ENCODE results near the gene KIF20B.

- no peak for TF ChIP-seq CTCF (conservative IDR thresholded peaks at IDR 0.05 in 1 of 2, IDR thresholded peaks at IDR 0.05 in 1 of 2; ENCODE audit: extremely low read depth in 1 of 2, insufficient read depth in 1 of 2, low read depth in 1 of 2, low read length in 2 of 2)
- no peak for TF ChIP-seq EZH2 (IDR thresholded peaks at IDR 0.05; ENCODE audit: borderline replicate concordance, low read length)
Observed at GRCh38 chr10:89653410-89653869, 48.0 kb upstream of the KIF20B start.

Data from mammary epithelial cell (primary cell).